Panc1 (cell line): ENCODE results near the gene RHEB. TPM values are rescaled to one million over a fixed set of nuclear protein-coding genes. Genes with fewer than 3 reads are reported as not detected.

Source experiments
- ATAC-seq: fragments of 200-7000 bp; cut with Tn5 transposase; 2 replicates; pipeline ENCODE4 v1.9.1; 2020; ENCODE audit warnings: mild to moderate bottlenecking, moderate library complexity
- BruUV-seq: library from RNA; stranded (reverse); fragments of 400-500 nt; replicated peaks from 2 replicates; lab custom pipeline; 2021; lab: Mats Ljungman, UMichigan
- CTCF ChIA-PET: fragments of 300-600 bp; sonication (Branson Sonifier 250); formaldehyde crosslinking; loops from one replicate; lab custom pipeline; 2022; ENCODE audit warnings: antibody characterized with exemption; lab: Charles Lee
- POLR2A ChIA-PET: fragments of 300-600 bp; sonication (Branson Sonifier 250); formaldehyde crosslinking; loops from one replicate; lab custom pipeline; 2022; ENCODE audit warnings: antibody characterized with exemption; lab: Charles Lee
- DNase-seq: peaks from one replicate; pipeline ENCODE4 v3.0.0-alpha.2; 2010; ENCODE audit warnings: low read depth, low spot score
- H3K27ac ChIP-seq: 2 replicates; pipeline ENCODE4 v1.5.1; 2011; ENCODE audit warnings: mild to moderate bottlenecking, low read length, inconsistent platforms
- H3K27me3 ChIP-seq: fragments of 200-500 bp; sonication (Bioruptor generic); 2 replicates; pipeline ENCODE4 v1.6.0; 2014; ENCODE audit warnings: low read length, inconsistent platforms; ENCODE audit not compliant: control insufficient read depth, insufficient read depth
- H3K36me3 ChIP-seq: fragments of 200-500 bp; sonication (Bioruptor generic); 2 replicates; pipeline ENCODE4 v1.5.1; 2014; ENCODE audit warnings: inconsistent platforms, mild to moderate bottlenecking, low read length, moderate library complexity; ENCODE audit not compliant: control insufficient read depth, insufficient read depth
- H3K4me1 ChIP-seq: 2 replicates; pipeline ENCODE4 v1.5.1; 2011; ENCODE audit warnings: inconsistent platforms, mild to moderate bottlenecking, low read length, moderate library complexity; ENCODE audit not compliant: control insufficient read depth, insufficient read depth
- H3K4me3 ChIP-seq, 2 experiments: 2 replicates each; pipeline ENCODE4 v1.5.1; 2011 to 2012; ENCODE audit warnings: low read depth in 2 of 2, low read length in 2 of 2, mild to moderate bottlenecking in 2 of 2, inconsistent platforms in 1 of 2, moderate library complexity in 1 of 2
- H3K9me3 ChIP-seq: fragments of 200-500 bp; sonication (Bioruptor generic); 2 replicates; pipeline ENCODE4 v1.5.1; 2014; ENCODE audit warnings: low read depth, mild to moderate bottlenecking, inconsistent platforms, low read length, moderate library complexity; ENCODE audit not compliant: control insufficient read depth, insufficient read depth
- CTCF ChIP-seq: fragments of 450-650 bp; IDR thresholded peaks from 2 replicates; pipeline ENCODE4 v1.5.1; 2017; ENCODE audit warnings: mild to moderate bottlenecking
- POLR2AphosphoS5 ChIP-seq: IDR thresholded peaks from 2 replicates; pipeline ENCODE4 v1.6.1; 2012; ENCODE audit warnings: mild to moderate bottlenecking, low read depth, low read length, moderate library complexity
- REST ChIP-seq, 2 experiments: IDR thresholded peaks; 2 replicates each; pipeline ENCODE4 v1.6.1; 2011 to 2012; ENCODE audit warnings: low read depth in 2 of 2, control low read depth in 1 of 2, low read length in 1 of 2, mild to moderate bottlenecking in 1 of 2, moderate library complexity in 1 of 2; ENCODE audit not compliant: insufficient read depth in 1 of 2
- SIN3A ChIP-seq: IDR thresholded peaks from 2 replicates; pipeline ENCODE4 v1.6.1; 2012; ENCODE audit warnings: low read depth, mild to moderate bottlenecking, low read length, moderate library complexity, borderline replicate concordance; ENCODE audit not compliant: insufficient read depth
- TCF7L2 ChIP-seq: IDR thresholded peaks from 2 replicates; pipeline ENCODE4 v1.6.1; 2011; ENCODE audit warnings: mild to moderate bottlenecking, low read depth, low read length, inconsistent platforms
- in situ Hi-C: cut with HindIII; loops from 2 replicates; pipeline ENCODE4 v1.10.0; 2016; ENCODE audit warnings: low sequenced_read_pairs, low pct_unique_long_range_greater_than_20kb
- intact Hi-C: fragments of 100-400 bp; cut with micrococcal nuclease; formaldehyde crosslinking; loops from one replicate; pipeline ENCODE4 v1.10.0; 2022; ENCODE audit not compliant: unreplicated experiment
- total RNA-seq: library from RNA; stranded (reverse); gene quantifications from one replicate; pipeline ENCODE4 v1.2.1, GENCODE V29; 2021; ENCODE audit not compliant: unreplicated experiment

RHEB gene
- total RNA-seq, 1 experiment from 2014 or later = 259 TPM

DNA sequence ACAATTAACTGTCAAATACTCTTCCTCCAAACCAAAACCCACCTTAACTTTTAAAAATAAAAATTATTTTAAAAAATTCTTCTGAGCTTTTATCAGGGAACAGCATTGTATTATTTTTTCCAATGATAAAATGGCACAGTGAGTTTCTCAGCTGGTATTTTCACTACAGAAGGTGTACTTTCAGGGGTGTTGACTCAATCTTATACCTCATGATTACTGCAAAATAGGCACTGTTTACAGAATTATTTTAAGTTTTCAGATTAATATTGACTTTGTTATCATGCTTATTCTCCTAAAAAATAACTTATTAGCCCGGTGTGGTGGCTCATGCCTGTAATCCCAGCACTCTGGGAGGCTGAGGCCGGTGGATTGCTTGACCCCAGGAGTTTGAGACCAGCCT, 24.3 kb downstream of the RHEB start:
- no peaks in the 10 kb centered on the region for H3K9me3 ChIP-seq
- ATAC-seq (no peak), DNase-seq (no peak)
- H3K4me3 ChIP-seq = no peak overlapping the region
- BruUV-seq = no TSS peak
- H3K27ac ChIP-seq = no peak overlapping the region
- POLR2A ChIA-PET = no interaction called here
- peaks cover 6% of the 10 kb centered on the region for H3K36me3 ChIP-seq
- CTCF ChIA-PET = no interaction called here
- peaks cover 70% of the 10 kb centered on the region for H3K4me1 ChIP-seq
- in situ Hi-C loops = no loop called here
- TF ChIP-seq SIN3A (no peak), REST (IDR thresholded peaks at IDR 0.05; ENCODE audit: insufficient read depth in 1 of 2, low read depth in 2 of 2, low read length in 1 of 2) (no peak), CTCF (no peak), POLR2AphosphoS5 (no peak), TCF7L2 (no peak)
- no peaks in the 10 kb centered on the region for H3K27me3 ChIP-seq
- intact Hi-C loops = no loop called here

- peaks cover 14% of the 10 kb centered on the region for H3K36me3 ChIP-seq
- intact Hi-C loops (no loop called here), in situ Hi-C loops (no loop called here)
- H3K9me3 ChIP-seq = no peaks in the 10 kb centered on the region
- H3K4me1 ChIP-seq = peaks cover 71% of the 10 kb centered on the region
- no peak overlapping the region for H3K4me3 ChIP-seq
- DNase-seq (no peak), ATAC-seq (no peak)
- TSS peak; percentile 7 for BruUV-seq
- ChIA-PET POLR2A (no interaction called here), CTCF (no interaction called here)
- no peaks in the 10 kb centered on the region for H3K27me3 ChIP-seq
- no peak for TF ChIP-seq CTCF
- no peak for TF ChIP-seq TCF7L2
- TF ChIP-seq REST (IDR thresholded peaks at IDR 0.05; ENCODE audit: insufficient read depth in 1 of 2, low read depth in 2 of 2, low read length in 1 of 2) = no peak
- no peak for TF ChIP-seq SIN3A
- no peak for TF ChIP-seq POLR2AphosphoS5
- H3K27ac ChIP-seq = peak overlapping the region; percentile 25
Observed at GRCh38 chr7:151494298-151495284, 25.1 kb downstream of the RHEB start.
